Erythroblast (primary cell): ENCODE data around the gene MAN1C1.

Experiments used
- DNase-seq, 2 experiments: peaks; one replicate each; lab custom pipeline; 2025; lab: John Stamatoyannopoulos, UW
- GATA1 ChIP-seq: IDR thresholded peaks from 2 replicates; pipeline ENCODE4 v1.6.1; 2011; ENCODE audit warnings: low read depth, mild to moderate bottlenecking, control low read depth, low read length, moderate library complexity
- POLR2A ChIP-seq: IDR thresholded peaks from 2 replicates; pipeline ENCODE4 v1.6.1; 2011; ENCODE audit warnings: mild to moderate bottlenecking, low read length

The MAN1C1 gene

GRCh38 chr1:25616095-25616986, at the start of gene MAN1C1:
Gene MAN1C1 (plus strand): TSS chr1:25616791. CDS start chr1:25617798, 1,007 bp downstream.
- DNase-seq, result peak; percentile 89 to 93
- TF ChIP-seq POLR2A, result no peak
- TF ChIP-seq GATA1, result no peak

GRCh38 chr1:25567710-25568089, 48.9 kb upstream of the MAN1C1 start:
- no peak for TF ChIP-seq GATA1
- TF ChIP-seq POLR2A, result no peak
- no peak for DNase-seq

- TF ChIP-seq GATA1 (no peak), POLR2A (no peak)
- no peak for DNase-seq
These were observed 48.3 kb upstream of the MAN1C1 start for GRCh38 chr1:25568090-25568833.

- DNase-seq, result peak in 1 of 2 experiments; percentile 82
- TF ChIP-seq GATA1, result no peak
- TF ChIP-seq POLR2A, result no peak
These were observed 47.6 kb upstream of the MAN1C1 start for GRCh38 chr1:25568834-25569596.

- DNase-seq, result no peak
- TF ChIP-seq GATA1 (no peak), POLR2A (no peak)
These were observed 46.8 kb upstream of the MAN1C1 start for GRCh38 chr1:25569597-25570396.

GRCh38 chr1:25570798-25571521, 45.6 kb upstream of the MAN1C1 start:
- TF ChIP-seq GATA1, result no peak
- no peak for TF ChIP-seq POLR2A
- no peak for DNase-seq

- DNase-seq, result no peak
- TF ChIP-seq GATA1, result no peak
- TF ChIP-seq POLR2A, result no peak
These were observed 45.0 kb upstream of the MAN1C1 start for GRCh38 chr1:25571522-25571970.

GRCh38 chr1:25572107-25572506, 44.5 kb upstream of the MAN1C1 start:
- DNase-seq, result no peak
- TF ChIP-seq POLR2A, result no peak
- no peak for TF ChIP-seq GATA1

GRCh38 chr1:25572708-25573590, 43.6 kb upstream of the MAN1C1 start:
- DNase-seq, result peak in 1 of 2 experiments; percentile 53
- TF ChIP-seq GATA1 (no peak), POLR2A (no peak)

GRCh38 chr1:25573591-25573930, 43.0 kb upstream of the MAN1C1 start:
- TF ChIP-seq POLR2A (no peak), GATA1 (no peak)
- no peak for DNase-seq

GRCh38 chr1:25573961-25574360, 42.6 kb upstream of the MAN1C1 start:
- no peak for DNase-seq
- TF ChIP-seq POLR2A, result no peak
- no peak for TF ChIP-seq GATA1

- DNase-seq, result no peak
- no peak for TF ChIP-seq POLR2A
- no peak for TF ChIP-seq GATA1
These were observed 41.4 kb upstream of the MAN1C1 start for GRCh38 chr1:25575191-25575590.
